ENCODE data around the gene CHIT1.

- TF ChIP-seq CTCF (IDR thresholded peaks at IDR 0.05) (no peak), EP300 (IDR thresholded peaks at IDR 0.05) (no peak), POLR2A (IDR thresholded peaks at IDR 0.05) (no peak)
Observed at GRCh38 chr1:203169770-203170520, 59.5 kb downstream of the CHIT1 start.

Data from tibial nerve (tissue), 4 donors.